Mesothelial cell of epicardium (in vitro differentiated cells): ENCODE data around the gene PRDX5. TPM values are rescaled to one million over a fixed set of nuclear protein-coding genes. Genes with fewer than 3 reads are reported as not detected.

Experiments
- DNase-seq, 2 experiments: peaks; one replicate each; pipeline ENCODE4 v3.0.0; 2021; ENCODE audit warnings: low spot score in 2 of 2; ENCODE audit not compliant: unreplicated experiment in 2 of 2
- H3K27ac Mint-ChIP-seq: 2 replicates; pipeline ENCODE4 v1.8.0; 2021; ENCODE audit warnings: mixed read lengths
- H3K27me3 Mint-ChIP-seq: 2 replicates; pipeline ENCODE4 v1.8.0; 2021; ENCODE audit warnings: low read depth, mixed read lengths
- H3K36me3 Mint-ChIP-seq: 2 replicates; pipeline ENCODE4 v1.8.0; 2021; ENCODE audit warnings: mixed read lengths
- H3K4me1 Mint-ChIP-seq: 2 replicates; pipeline ENCODE4 v1.8.0; 2021; ENCODE audit warnings: mixed read lengths
- H3K4me3 Mint-ChIP-seq: 2 replicates; pipeline ENCODE4 v1.8.0; 2021; ENCODE audit warnings: mild to moderate bottlenecking, moderate library complexity, mixed read lengths
- H3K9me3 Mint-ChIP-seq: 2 replicates; pipeline ENCODE4 v1.8.0; 2021; ENCODE audit warnings: mixed read lengths
- CTCF ChIP-seq: fragments of 200-600 bp; sonication (generic); IDR thresholded peaks from one replicate; pipeline ENCODE4 v1.5.0; 2021; ENCODE audit warnings: antibody characterized with exemption; ENCODE audit not compliant: unreplicated experiment
- total RNA-seq: library from RNA; stranded (reverse); gene quantifications from 3 replicates; pipeline ENCODE4 v1.2.1, GENCODE V29; 2021

Gene PRDX5
- total RNA-seq, 1 donor from 2014 or later, result 139 TPM

- peaks cover 13% of the 10 kb centered on the region for H3K4me1 Mint-ChIP-seq
- peaks cover 13% of the 10 kb centered on the region for H3K27me3 Mint-ChIP-seq
- H3K9me3 Mint-ChIP-seq, result no peaks in the 10 kb centered on the region
- no peak for TF ChIP-seq CTCF
- H3K36me3 Mint-ChIP-seq, result peaks cover 16% of the 10 kb centered on the region
- DNase-seq, result peak; percentile 83 to 97
- H3K27ac Mint-ChIP-seq, result peak within 1 kb of the TSS; percentile 94
- H3K4me3 Mint-ChIP-seq, result peak within 1 kb of the TSS; percentile 82
Measured at GRCh38 chr11:64284962-64285884, 32.7 kb upstream of the PRDX5 start, which contains the start of gene GPR137. TSS of gene GPR137 (plus strand) at chr11:64285848. CDS start at chr11:64286525, 677 bp downstream.

GRCh38 chr11:64285885-64286800 lies 31.8 kb upstream of the PRDX5 start:
- peaks cover 22% of the 10 kb centered on the region for H3K27me3 Mint-ChIP-seq
- H3K36me3 Mint-ChIP-seq, result peaks cover 14% of the 10 kb centered on the region
- H3K4me1 Mint-ChIP-seq, result peaks cover 17% of the 10 kb centered on the region

GRCh38 chr11:64286801-64287159 lies 31.1 kb upstream of the PRDX5 start:
- peaks cover 17% of the 10 kb centered on the region for H3K4me1 Mint-ChIP-seq
- no peaks in the 10 kb centered on the region for H3K9me3 Mint-ChIP-seq
- H3K4me3 Mint-ChIP-seq, result peak overlapping the region; percentile 72
- peaks cover 24% of the 10 kb centered on the region for H3K27me3 Mint-ChIP-seq
- peak overlapping the region; percentile 73 for H3K27ac Mint-ChIP-seq
- no peak for DNase-seq
- TF ChIP-seq CTCF, result no peak
- H3K36me3 Mint-ChIP-seq, result peaks cover 11% of the 10 kb centered on the region

More at GRCh38 chr11:64285885-64286800, 31.8 kb upstream of the PRDX5 start:
- no peak for DNase-seq
- TF ChIP-seq CTCF, result no peak
- Mint-ChIP-seq H3K4me3 (peak overlapping the region; percentile 72), H3K9me3 (no peaks in the 10 kb centered on the region), H3K27ac (peak overlapping the region; percentile 73)

GRCh38 chr11:64287676-64288352 lies 30.1 kb upstream of the PRDX5 start:
- Mint-ChIP-seq H3K36me3 (peaks cover 8% of the 10 kb centered on the region), H3K27ac (no peak overlapping the region), H3K4me3 (peak overlapping the region; percentile 45), H3K4me1 (peaks cover 19% of the 10 kb centered on the region), H3K27me3 (peaks cover 30% of the 10 kb centered on the region), H3K9me3 (no peaks in the 10 kb centered on the region)
- DNase-seq, result no peak
- no peak for TF ChIP-seq CTCF

- no peak for TF ChIP-seq CTCF
- H3K36me3 Mint-ChIP-seq, result peaks cover 8% of the 10 kb centered on the region
- H3K27me3 Mint-ChIP-seq, result peaks cover 36% of the 10 kb centered on the region
- H3K27ac Mint-ChIP-seq, result no peak overlapping the region
- DNase-seq, result no peak
- H3K9me3 Mint-ChIP-seq, result no peaks in the 10 kb centered on the region
- no peak overlapping the region for H3K4me3 Mint-ChIP-seq
- peaks cover 18% of the 10 kb centered on the region for H3K4me1 Mint-ChIP-seq
Measured at GRCh38 chr11:64288353-64288750, 29.6 kb upstream of the PRDX5 start.
